Astrocyte (in vitro differentiated cells and primary cell): ENCODE data around the gene KDM6A. TPM values are rescaled to one million over a fixed set of nuclear protein-coding genes. Genes with fewer than 3 reads are reported as not detected.
"Not testable (repeated sequence)": the region's sequence is repeated elsewhere in the genome, so short reads cannot be mapped to it uniquely, and the experiment has no call there.

Experiments
- DNase-seq: peaks from one replicate; pipeline ENCODE4 v3.0.0-alpha.2; 2010; ENCODE audit warnings: low read depth
- FAIRE-seq: peaks from 2 replicates; lab custom pipeline; 2011; peaks lifted over from hg19 to GRCh38; lab: Jason Lieb, UNC
- H2AFZ ChIP-seq: 2 replicates; pipeline ENCODE4 v1.6.0; 2012; ENCODE audit warnings: low read depth, low read length, inconsistent platforms
- H3K27ac ChIP-seq: 2 replicates; pipeline ENCODE4 v1.5.1; 2011; ENCODE audit warnings: low read depth, low read length, inconsistent platforms
- H3K27me3 ChIP-seq: 2 replicates; pipeline ENCODE4 v1.6.0; 2011; ENCODE audit warnings: low read length, inconsistent platforms; ENCODE audit not compliant: insufficient read depth
- H3K36me3 ChIP-seq: 2 replicates; pipeline ENCODE4 v1.5.1; 2011; ENCODE audit warnings: low read length, inconsistent platforms; ENCODE audit not compliant: insufficient read depth
- H3K4me1 ChIP-seq: 2 replicates; pipeline ENCODE4 v1.5.1; 2011; ENCODE audit warnings: low read length, inconsistent platforms; ENCODE audit not compliant: insufficient read depth
- H3K4me2 ChIP-seq: 2 replicates; pipeline ENCODE4 v1.6.0; 2012; ENCODE audit warnings: low read length, inconsistent platforms
- H3K4me3 ChIP-seq: 2 replicates; pipeline ENCODE4 v1.5.1; 2011; ENCODE audit warnings: low read depth, mild to moderate bottlenecking, low read length, inconsistent platforms; ENCODE audit not compliant: insufficient read depth
- H3K79me2 ChIP-seq: 2 replicates; pipeline ENCODE4 v1.6.0; 2012; ENCODE audit warnings: mild to moderate bottlenecking, low read length, inconsistent platforms; ENCODE audit not compliant: insufficient read depth
- H3K9ac ChIP-seq: 2 replicates; pipeline ENCODE4 v1.6.0; 2012; ENCODE audit warnings: mild to moderate bottlenecking, low read length, inconsistent platforms
- H3K9me3 ChIP-seq: 2 replicates; pipeline ENCODE4 v1.5.1; 2012; ENCODE audit warnings: low read depth, mild to moderate bottlenecking, low read length, inconsistent platforms; ENCODE audit not compliant: insufficient read depth
- H4K20me1 ChIP-seq: 2 replicates; pipeline ENCODE4 v1.6.0; 2012; ENCODE audit warnings: low read length, inconsistent platforms; ENCODE audit not compliant: insufficient read depth
- H3K27ac Mint-ChIP-seq: one replicate; pipeline ENCODE4 v1.8.0; 2021; ENCODE audit warnings: mild to moderate bottlenecking, mixed read lengths; ENCODE audit not compliant: unreplicated experiment
- H3K27me3 Mint-ChIP-seq: one replicate; pipeline ENCODE4 v1.8.0; 2021; ENCODE audit warnings: low read depth, mixed read lengths; ENCODE audit not compliant: unreplicated experiment
- H3K36me3 Mint-ChIP-seq: one replicate; pipeline ENCODE4 v1.8.0; 2021; ENCODE audit warnings: low read depth, mixed read lengths; ENCODE audit not compliant: unreplicated experiment
- H3K4me1 Mint-ChIP-seq: one replicate; pipeline ENCODE4 v1.8.0; 2021; ENCODE audit warnings: low read depth, mixed read lengths; ENCODE audit not compliant: unreplicated experiment
- H3K4me3 Mint-ChIP-seq: one replicate; pipeline ENCODE4 v1.8.0; 2021; ENCODE audit warnings: mild to moderate bottlenecking, moderate library complexity, mixed read lengths; ENCODE audit not compliant: unreplicated experiment
- H3K9me3 Mint-ChIP-seq: one replicate; pipeline ENCODE4 v1.8.0; 2021; ENCODE audit warnings: mild to moderate bottlenecking, mixed read lengths; ENCODE audit not compliant: unreplicated experiment
- CTCF ChIP-seq: IDR thresholded peaks from 2 replicates; pipeline ENCODE4 v1.5.1; 2011; ENCODE audit warnings: low read depth, mild to moderate bottlenecking, inconsistent platforms, low read length, moderate library complexity; ENCODE audit not compliant: insufficient read depth
- EZH2 ChIP-seq: IDR thresholded peaks from 2 replicates; pipeline ENCODE4 v1.6.1; 2012; ENCODE audit warnings: mild to moderate bottlenecking, low read length, inconsistent platforms; ENCODE audit not compliant: insufficient read depth
- total RNA-seq: library from RNA; stranded (reverse); gene quantifications from 2 replicates; pipeline ENCODE4 v1.2.1, GENCODE V29; 2021

KDM6A gene
- total RNA-seq, 1 donor from 2014 or later = 44.0 TPM

GRCh38 chrX:44911074-44911600 is 38.1 kb downstream of the KDM6A start:
- not testable (repeated sequence) for H3K4me3 ChIP-seq, H3K4me3 Mint-ChIP-seq, H3K27ac ChIP-seq, FAIRE-seq, H3K9me3 Mint-ChIP-seq, H3K9ac ChIP-seq, DNase-seq, H3K36me3 ChIP-seq, H3K9me3 ChIP-seq, H3K36me3 Mint-ChIP-seq, H3K27ac Mint-ChIP-seq, H3K27me3 Mint-ChIP-seq, H3K4me2 ChIP-seq, H2AFZ ChIP-seq, H3K27me3 ChIP-seq
- H3K4me1 Mint-ChIP-seq = peaks cover 25% of the 10 kb centered on the region
- H3K79me2 ChIP-seq = peaks cover 76% of the 10 kb centered on the region
- H3K4me1 ChIP-seq = peaks cover 18% of the 10 kb centered on the region
- peaks cover 35% of the 10 kb centered on the region for H4K20me1 ChIP-seq

GRCh38 chrX:44913656-44914531 is 40.9 kb downstream of the KDM6A start:
- no peaks in the 10 kb centered on the region for H3K36me3 ChIP-seq
- no peaks in the 10 kb centered on the region for H3K36me3 Mint-ChIP-seq
- peak overlapping the region; percentile 85 for H3K27ac Mint-ChIP-seq
- no peak overlapping the region for H3K4me3 ChIP-seq
- H3K27me3 ChIP-seq = no peaks in the 10 kb centered on the region
- H3K4me1 Mint-ChIP-seq = peaks cover 18% of the 10 kb centered on the region
- H3K4me1 ChIP-seq = peaks cover 16% of the 10 kb centered on the region
- no peak overlapping the region for H3K27ac ChIP-seq
- no peak for FAIRE-seq
- no peaks in the 10 kb centered on the region for H3K27me3 Mint-ChIP-seq
- no peak for TF ChIP-seq EZH2
- TF ChIP-seq CTCF = no peak
- peaks cover 73% of the 10 kb centered on the region for H3K79me2 ChIP-seq
- no peak overlapping the region for H2AFZ ChIP-seq
- no peaks in the 10 kb centered on the region for H3K9me3 ChIP-seq
- H3K9me3 Mint-ChIP-seq = peaks cover 7% of the 10 kb centered on the region
- H3K9ac ChIP-seq = no peak overlapping the region
- no peak for DNase-seq
- H3K4me3 Mint-ChIP-seq = no peak overlapping the region
- H4K20me1 ChIP-seq = peaks cover 24% of the 10 kb centered on the region
- peak overlapping the region; percentile 62 for H3K4me2 ChIP-seq

- Histone ChIP-seq H3K4me3 (no peak overlapping the region), H2AFZ (no peak overlapping the region), H3K9ac (no peak overlapping the region), H3K9me3 (no peaks in the 10 kb centered on the region), H3K27ac (peak overlapping the region; percentile 38), H3K27me3 (no peaks in the 10 kb centered on the region), H3K79me2 (peaks cover 71% of the 10 kb centered on the region), H3K4me1 (peaks cover 16% of the 10 kb centered on the region), H4K20me1 (peaks cover 24% of the 10 kb centered on the region), H3K36me3 (no peaks in the 10 kb centered on the region), H3K4me2 (peak overlapping the region; percentile 62)
- peak; percentile 64 for DNase-seq
- no peak for TF ChIP-seq CTCF
- Mint-ChIP-seq H3K27me3 (no peaks in the 10 kb centered on the region), H3K36me3 (no peaks in the 10 kb centered on the region), H3K4me3 (no peak overlapping the region), H3K27ac (peak overlapping the region; percentile 85), H3K4me1 (peaks cover 21% of the 10 kb centered on the region), H3K9me3 (peaks cover 7% of the 10 kb centered on the region)
- peak; percentile 91 for FAIRE-seq
Measured at GRCh38 chrX:44914532-44915198, 41.7 kb downstream of the KDM6A start.
